Thyroid gland (tissue), 4 donors: ENCODE measurements around the gene TBX3. TPM values are rescaled to one million over a fixed set of nuclear protein-coding genes. Genes with fewer than 3 reads are reported as not detected.
"Not testable (repeated sequence)": the region's sequence is repeated elsewhere in the genome, so short reads cannot be mapped to it uniquely, and the experiment has no call there.

Experiments used
- DNase-seq, 2 donors: peaks; one replicate each; pipeline ENCODE4 v3.0.0-alpha.2; 2019
- H3K27ac ChIP-seq, 3 donors: fragments of 200-600 bp; sonication (generic); 1 replicate in 2 of 3; 2 replicates in 1 of 3; pipeline ENCODE4 v1.5.1; 2016 to 2019; ENCODE audit warnings: mild to moderate bottlenecking in 1 of 3, moderate library complexity in 1 of 3
- H3K27me3 ChIP-seq: fragments of 200-600 bp; sonication (generic); one replicate; pipeline ENCODE4 v1.5.1; 2019
- H3K36me3 ChIP-seq, 2 donors: fragments of 200-600 bp; sonication (generic); one replicate each; pipeline ENCODE4 v1.5.1; 2016 to 2019
- H3K4me1 ChIP-seq, 2 donors: fragments of 200-600 bp; sonication (generic); one replicate each; pipeline ENCODE4 v1.5.1; 2017 to 2019
- H3K4me3 ChIP-seq, 3 donors: fragments of 200-600 bp; sonication (generic); replicated peaks in 1 of 3; 1 replicate in 2 of 3; 2 replicates in 1 of 3; pipeline ENCODE4 v1.5.1; 2016; ENCODE audit warnings: mild to moderate bottlenecking in 1 of 3
- H3K9me3 ChIP-seq: fragments of 200-600 bp; sonication (generic); one replicate; pipeline ENCODE4 v1.5.1; 2017
- CTCF ChIP-seq, 6 experiments: fragments of 200-600 bp in 3 of 6; fragments of 450-650 bp in 3 of 6; sonication (generic) in 3 of 6; IDR thresholded peaks; one replicate each; pipeline ENCODE4 v1.5.1; 2016 to 2019; ENCODE audit warnings: antibody characterized with exemption in 6 of 6, mild to moderate bottlenecking in 2 of 6, inconsistent platforms in 1 of 6, moderate library complexity in 1 of 6
- POLR2A ChIP-seq, 2 donors: fragments of 450-650 bp; IDR thresholded peaks; one replicate each; pipeline ENCODE4 v1.6.1; 2017; ENCODE audit warnings: antibody characterized with exemption in 2 of 2, mild to moderate bottlenecking in 2 of 2, moderate library complexity in 1 of 2
- WGBS, 2 donors: methylation state at CpG; one replicate each; pipeline ENCODE4 v1.1.5; 2017; 5-methylcytosine and 5-hydroxymethylcytosine counted together
- intact Hi-C: fragments of 100-400 bp; cut with DNase I; formaldehyde crosslinking; loops from one replicate; pipeline ENCODE4 v1.15.1; 2023
- total RNA-seq, 4 donors: library from RNA; depleted of rRNA; stranded (reverse); fragments of >200 nt; gene quantifications; one replicate each; pipeline ENCODE4 v1.2.3, GENCODE V29; 2016

The TBX3 gene
- total RNA-seq = 100 to 1,000 TPM; 104 to 258 (median 192) TPM

DNA sequence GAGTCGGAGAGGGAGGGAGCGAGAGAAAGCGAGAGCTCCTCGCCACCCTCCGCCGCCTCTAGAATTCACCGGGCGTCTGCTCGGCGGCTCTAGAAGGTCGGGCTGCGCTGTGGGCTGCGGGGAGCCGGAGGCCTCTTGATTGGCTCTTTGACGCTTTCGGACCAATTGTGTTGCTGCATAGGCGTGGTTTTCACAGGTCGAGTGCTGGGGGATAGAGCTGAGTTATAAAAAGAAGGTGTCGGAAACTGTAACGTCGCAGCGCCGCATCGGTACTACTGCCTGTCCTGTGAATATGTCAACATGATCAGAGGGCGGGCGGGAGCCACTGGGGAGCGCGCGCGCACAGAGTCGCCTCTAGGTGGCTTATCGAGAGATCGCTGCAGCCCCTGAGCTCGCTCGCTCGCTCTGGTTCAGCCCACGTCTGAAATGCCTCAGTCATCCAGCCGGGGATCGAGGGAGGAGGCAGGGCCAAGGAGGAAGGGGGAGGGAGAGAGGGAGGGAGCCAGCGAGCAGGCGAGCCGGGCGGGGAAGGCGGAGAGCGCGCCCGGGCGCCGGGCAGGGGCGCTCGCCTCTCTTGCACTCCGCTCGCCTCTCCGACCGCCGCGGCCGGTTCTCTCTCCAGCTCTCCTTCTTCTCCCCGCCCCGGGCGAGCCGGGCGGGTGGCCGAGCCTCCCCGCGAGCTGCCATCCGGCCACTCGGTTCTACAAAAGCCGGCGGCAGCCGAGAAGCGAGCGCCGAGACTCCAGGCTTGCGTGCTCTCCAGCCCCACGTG lies at the start of gene TBX3:
TBX3 (minus strand) TSS at position 78 of the 772 bp plus-strand sequence. CDS start 975 bp downstream, outside the sequence.
- Histone ChIP-seq H3K4me3 (peak within 1 kb of the TSS; percentile 49 to 94 (median 77)), H3K27ac (peak within 1 kb of the TSS; percentile 97 to 99 (median 99)), H3K4me1 (peaks cover 25 to 30% of the 10 kb centered on the region in 2 donors), H3K36me3 (peaks cover 10 to 29% of the 10 kb centered on the region in 2 donors), H3K27me3 (no peaks in the 10 kb centered on the region), H3K9me3 (no peaks in the 10 kb centered on the region)
- 0 to 2% methylated on average over 53 to 73 of the region's 76 CpGs for WGBS, 2 donors
- TF ChIP-seq CTCF (IDR thresholded peaks at IDR 0.05) (peak in 5 of 6 experiments; percentile 58 to 86 (median 74)), POLR2A (IDR thresholded peaks at IDR 0.05) (peak; percentile 76 to 99)
- DNase-seq = peak; percentile 99
- intact Hi-C loops = no loop called here

- Histone ChIP-seq H3K4me3 (no peak overlapping the region), H3K36me3 (no peaks in the 10 kb centered on the region), H3K27me3 (no peaks in the 10 kb centered on the region), H3K4me1 (peaks cover 3 to 10% of the 10 kb centered on the region in 2 donors), H3K27ac (no peak overlapping the region), H3K9me3 (no peaks in the 10 kb centered on the region)
- TF ChIP-seq POLR2A (IDR thresholded peaks at IDR 0.05) = no peak
- TF ChIP-seq CTCF (IDR thresholded peaks at IDR 0.05) = no peak
- 53 to 54% methylated on average over 4 of the region's 4 CpGs for WGBS, 2 donors
- intact Hi-C loops = no loop called here
- no peak for DNase-seq
Measured at GRCh38 chr12:114732426-114733030, 48.6 kb upstream of the TBX3 start.

GRCh38 chr12:114729731-114730130 lies 45.8 kb upstream of the TBX3 start:
- TF ChIP-seq CTCF (IDR thresholded peaks at IDR 0.05) (no peak), POLR2A (IDR thresholded peaks at IDR 0.05) (no peak)
- 75 to 80% methylated on average over 3 of the region's 3 CpGs for WGBS, 2 donors
- H3K4me3 ChIP-seq = no peak overlapping the region
- H3K27me3 ChIP-seq = no peaks in the 10 kb centered on the region
- H3K27ac ChIP-seq = no peak overlapping the region
- intact Hi-C loops = no loop called here
- H3K36me3 ChIP-seq = no peaks in the 10 kb centered on the region
- H3K9me3 ChIP-seq = no peaks in the 10 kb centered on the region
- H3K4me1 ChIP-seq = no peaks in the 10 kb centered on the region
- DNase-seq = no peak

GRCh38 chr12:114726092-114726710 lies 42.2 kb upstream of the TBX3 start:
- no peaks in the 10 kb centered on the region for H3K36me3 ChIP-seq
- TF ChIP-seq POLR2A (IDR thresholded peaks at IDR 0.05) (no peak), CTCF (IDR thresholded peaks at IDR 0.05) (no peak)
- 69 to 83% methylated on average over 7 of the region's 7 CpGs for whole genome bisulfite sequencing, 2 donors
- no peak overlapping the region for H3K27ac ChIP-seq
- no peak overlapping the region for H3K4me3 ChIP-seq
- DNase-seq = no peak
- no peaks in the 10 kb centered on the region for H3K9me3 ChIP-seq
- intact Hi-C loops = no loop called here
- no peaks in the 10 kb centered on the region for H3K27me3 ChIP-seq
- H3K4me1 ChIP-seq = no peaks in the 10 kb centered on the region

- intact Hi-C loops = not testable (repeated sequence)
Measured at GRCh38 chr12:114722176-114722575, 38.2 kb upstream of the TBX3 start.

More at GRCh38 chr12:114722176-114722575, 38.2 kb upstream of the TBX3 start:
- not testable (repeated sequence) for H3K4me1 ChIP-seq, H3K9me3 ChIP-seq, DNase-seq, H3K27me3 ChIP-seq, H3K4me3 ChIP-seq, H3K27ac ChIP-seq, H3K36me3 ChIP-seq
- WGBS, 2 donors = 94 to 96% methylated on average over 5 of the region's 5 CpGs
